GM21723 (cell line): ENCODE measurements around the gene RTN4RL2.
A peak's percentile ranks its signal among the peaks of the same experiment; 100 is the strongest.

Experiments
- ATAC-seq: cut with Tn5 transposase; IDR thresholded peaks from one replicate; pipeline ENCODE4 v1.9.1; 2021; ENCODE audit warnings: mild to moderate bottlenecking, moderate library complexity; ENCODE audit not compliant: unreplicated experiment

RTN4RL2 gene

GRCh38 chr11:57479911-57480310 lies 19.6 kb downstream of the RTN4RL2 start:
- no peak for ATAC-seq

- ATAC-seq: peak; percentile 34
These were observed 20.2 kb downstream of the RTN4RL2 start for GRCh38 chr11:57480409-57481137.

GRCh38 chr11:57481315-57481714 lies 21.0 kb downstream of the RTN4RL2 start:
- no peak for ATAC-seq

GRCh38 chr11:57481915-57482781 lies 21.8 kb downstream of the RTN4RL2 start:
- no peak for ATAC-seq

GRCh38 chr11:57482782-57483561 lies 22.6 kb downstream of the RTN4RL2 start:
- peak; percentile 60 for ATAC-seq

DNA sequence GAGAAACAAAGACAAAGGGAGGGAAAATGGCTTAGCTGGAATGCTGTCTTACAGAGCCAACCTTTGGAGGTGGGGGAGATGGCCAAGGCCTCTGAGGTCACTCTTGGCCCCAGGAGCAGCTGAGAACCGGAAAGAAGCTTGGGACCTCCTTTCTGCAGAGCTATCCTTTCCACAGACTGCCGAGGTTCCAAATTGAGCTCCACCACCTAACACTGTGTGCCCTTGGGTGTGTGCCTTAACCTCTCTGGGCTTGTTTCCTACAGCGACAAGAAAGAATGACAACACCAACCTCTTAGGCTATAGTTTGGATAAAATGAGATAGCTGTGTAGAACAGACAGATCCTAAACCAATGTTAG lies 23.2 kb downstream of the RTN4RL2 start:
- no peak for ATAC-seq

DNA sequence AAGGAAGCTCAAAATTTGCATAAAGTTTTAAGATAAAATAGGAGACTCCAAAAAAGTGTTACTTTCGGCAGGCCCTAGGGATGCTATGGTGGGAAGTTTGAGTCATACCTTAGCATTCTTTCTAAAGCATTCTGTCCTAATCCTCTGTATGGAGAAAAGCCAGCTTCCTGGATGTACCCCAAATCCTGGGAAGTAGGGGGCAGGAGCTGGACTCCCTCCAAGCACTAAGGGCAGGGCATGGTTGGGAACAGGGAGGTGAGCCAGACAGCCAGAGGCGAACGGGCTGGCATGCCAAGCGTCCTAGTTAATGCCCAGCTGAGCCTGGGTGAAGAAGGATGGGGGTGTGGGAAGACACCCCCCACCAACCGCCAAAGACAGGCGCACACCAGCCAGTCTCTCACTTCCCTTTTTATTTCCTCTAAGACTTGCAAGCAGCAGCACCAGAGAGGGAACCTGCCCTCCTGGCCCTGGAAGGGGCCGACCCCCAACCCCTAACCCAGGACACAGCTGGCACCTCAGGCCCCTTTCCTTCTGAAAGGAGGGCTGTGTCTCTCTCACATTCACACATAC lies 23.9 kb downstream of the RTN4RL2 start:
- ATAC-seq: no peak

DNA sequence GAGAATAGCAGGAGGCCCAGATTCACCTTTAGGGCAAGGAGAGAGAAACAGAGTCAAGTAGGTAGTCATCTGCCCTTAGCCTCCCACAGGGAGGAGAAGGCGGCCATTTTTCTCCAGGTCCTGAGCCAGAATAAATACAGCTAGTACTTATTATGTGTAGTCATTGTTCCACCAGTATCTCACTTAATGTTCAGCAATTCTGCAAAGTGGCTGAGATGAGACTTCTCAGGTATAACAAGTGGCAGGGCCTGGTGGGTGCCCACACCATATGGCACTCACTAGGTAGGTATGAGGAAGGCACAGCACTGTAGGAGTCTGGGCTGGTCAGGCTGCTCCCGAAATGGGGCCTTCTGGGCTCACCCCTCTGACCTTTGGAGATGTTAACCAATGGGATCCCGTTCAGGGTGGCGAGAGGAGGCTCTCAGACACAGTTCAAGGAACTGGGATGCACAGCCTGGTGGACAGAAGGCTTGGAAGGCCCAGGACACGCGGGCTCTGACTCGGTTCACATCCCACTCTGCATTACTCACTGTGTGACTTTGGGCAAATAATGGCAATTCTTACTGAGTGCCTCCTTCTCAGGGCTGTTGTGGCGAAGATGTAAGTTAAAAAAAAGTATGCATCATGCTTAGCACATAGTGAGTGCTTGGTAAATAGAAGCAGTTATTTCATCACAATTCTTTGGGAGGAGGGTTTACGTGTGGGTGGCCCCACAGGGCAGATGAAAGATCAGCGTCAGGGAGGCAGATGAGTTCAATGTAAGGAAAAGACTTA lies 25.1 kb downstream of the RTN4RL2 start:
- ATAC-seq: no peak

DNA sequence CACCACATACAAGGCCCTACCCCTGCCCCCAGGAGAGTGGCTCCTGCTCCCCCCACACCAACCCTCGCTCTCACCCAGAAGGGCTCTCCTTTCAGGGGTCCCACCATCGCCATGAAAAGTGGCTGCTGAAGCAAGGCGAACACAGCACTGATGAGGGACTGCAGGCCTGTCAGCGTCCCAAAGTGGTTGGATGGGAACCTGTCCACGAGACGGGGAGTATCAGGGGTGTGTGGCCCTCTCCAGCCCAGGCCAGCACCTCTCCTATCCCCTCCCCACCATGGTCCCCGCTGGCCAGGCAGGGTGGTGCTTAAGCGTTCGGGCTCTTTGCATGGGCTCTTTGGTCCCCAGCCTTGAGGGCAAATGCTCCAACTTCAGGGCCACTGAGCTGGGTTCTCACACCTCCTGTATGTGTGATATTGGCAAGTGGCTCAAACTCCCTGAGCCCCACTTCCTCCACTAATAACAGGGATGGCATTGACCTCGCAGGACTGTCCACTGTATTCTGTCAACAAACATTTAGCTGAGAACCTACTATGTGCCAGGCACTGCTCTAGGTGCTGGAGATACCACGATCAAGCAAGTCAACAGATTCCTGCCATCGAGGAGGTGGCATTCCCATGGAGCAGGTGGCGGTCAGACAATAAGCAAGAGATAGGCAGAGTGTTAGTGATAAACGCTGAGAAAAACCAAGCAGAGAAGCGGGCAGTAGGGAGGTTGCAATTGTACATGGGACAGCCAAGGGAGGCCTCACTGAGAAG lies 26.9 kb downstream of the RTN4RL2 start:
- no peak for ATAC-seq

- no peak for ATAC-seq
These were observed 27.8 kb downstream of the RTN4RL2 start for GRCh38 chr11:57487920-57488659.

- no peak for ATAC-seq
These were observed 30.3 kb downstream of the RTN4RL2 start for GRCh38 chr11:57490456-57491248.

- no peak for ATAC-seq
These were observed 31.2 kb downstream of the RTN4RL2 start for GRCh38 chr11:57491371-57492061.

- ATAC-seq: peak; percentile 84
These were observed 33.5 kb downstream of the RTN4RL2 start for GRCh38 chr11:57493507-57494503.

GRCh38 chr11:57496109-57496820 lies 35.9 kb downstream of the RTN4RL2 start:
- no peak for ATAC-seq
